Ishikawa (cell line): ENCODE results near the gene ANKRD44.

Experiments used
- CEBPB ChIP-seq: IDR thresholded peaks from 2 replicates; pipeline ENCODE4 v1.6.1; 2012
- CREB1 ChIP-seq: IDR thresholded peaks from 2 replicates; pipeline ENCODE4 v1.6.1; 2012; ENCODE audit warnings: low read depth
- EGR1 ChIP-seq: IDR thresholded peaks from 2 replicates; pipeline ENCODE4 v1.6.1; 2012
- EP300 ChIP-seq: IDR thresholded peaks from 2 replicates; pipeline ENCODE4 v1.6.1; 2012; ENCODE audit warnings: borderline replicate concordance
- FOXM1 ChIP-seq: IDR thresholded peaks from 2 replicates; pipeline ENCODE4 v1.6.1; 2012; ENCODE audit warnings: low read depth, borderline replicate concordance
- MAX ChIP-seq: IDR thresholded peaks from 2 replicates; pipeline ENCODE4 v1.6.1; 2012
- NFIC ChIP-seq: IDR thresholded peaks from 2 replicates; pipeline ENCODE4 v1.6.1; 2012
- RAD21 ChIP-seq: IDR thresholded peaks from 2 replicates; pipeline ENCODE4 v1.6.1; 2012; ENCODE audit warnings: low read depth
- REST ChIP-seq: IDR thresholded peaks from 2 replicates; pipeline ENCODE4 v1.6.1; 2012; ENCODE audit warnings: low read depth, mild to moderate bottlenecking
- TAF1 ChIP-seq: IDR thresholded peaks from 2 replicates; pipeline ENCODE4 v1.6.1; 2012; ENCODE audit warnings: low read depth, mild to moderate bottlenecking
- TCF12 ChIP-seq: IDR thresholded peaks from 2 replicates; pipeline ENCODE4 v1.6.1; 2012; ENCODE audit warnings: low read depth
- TEAD4 ChIP-seq: IDR thresholded peaks from 2 replicates; pipeline ENCODE4 v1.6.1; 2012
- USF1 ChIP-seq: IDR thresholded peaks from 2 replicates; pipeline ENCODE4 v1.6.1; 2012
- YY1 ChIP-seq: IDR thresholded peaks from 2 replicates; pipeline ENCODE4 v1.6.1; 2012; ENCODE audit warnings: low read depth
- ZBTB7A ChIP-seq: IDR thresholded peaks from 2 replicates; pipeline ENCODE4 v1.6.1; 2012; ENCODE audit warnings: low read depth

The ANKRD44 gene

GRCh38 chr2:197327073-197327471, 16.5 kb upstream of the ANKRD44 start:
- no peak for TF ChIP-seq FOXM1
- no peak for TF ChIP-seq MAX
- no peak for TF ChIP-seq TAF1
- TF ChIP-seq EP300 = no peak
- TF ChIP-seq CEBPB = no peak
- TF ChIP-seq CREB1 = no peak
- no peak for TF ChIP-seq ZBTB7A
- TF ChIP-seq EGR1 = no peak
- TF ChIP-seq USF1 = no peak
- TF ChIP-seq TEAD4 = no peak
- no peak for TF ChIP-seq REST
- TF ChIP-seq YY1 = no peak
- no peak for TF ChIP-seq TCF12
- no peak for TF ChIP-seq NFIC
- TF ChIP-seq RAD21 = no peak

GRCh38 chr2:197324801-197325200, 14.2 kb upstream of the ANKRD44 start:
- TF ChIP-seq USF1 = no peak
- TF ChIP-seq EP300 = no peak
- no peak for TF ChIP-seq TCF12
- TF ChIP-seq TAF1 = no peak
- no peak for TF ChIP-seq CEBPB
- TF ChIP-seq TEAD4 = no peak
- TF ChIP-seq MAX = no peak

GRCh38 chr2:197322724-197323720, 12.4 kb upstream of the ANKRD44 start:
- TF ChIP-seq CREB1 (no peak), REST (no peak), MAX (no peak), CEBPB (no peak), USF1 (no peak), EGR1 (no peak), TAF1 (no peak), EP300 (no peak), TEAD4 (no peak), ZBTB7A (no peak)

- TF ChIP-seq TEAD4 = no peak
- no peak for TF ChIP-seq USF1
- TF ChIP-seq REST = no peak
- TF ChIP-seq RAD21 = no peak
- no peak for TF ChIP-seq EGR1
- TF ChIP-seq EP300 = no peak
- no peak for TF ChIP-seq TAF1
- TF ChIP-seq YY1 = no peak
- TF ChIP-seq CREB1 = no peak
- TF ChIP-seq FOXM1 = no peak
- no peak for TF ChIP-seq ZBTB7A
These were observed 11.6 kb upstream of the ANKRD44 start for GRCh38 chr2:197322143-197322542.
